Measurements from ENCODE around the gene C1GALT1C1L. TPM values are rescaled to one million over a fixed set of nuclear protein-coding genes. Genes with fewer than 3 reads are reported as not detected.
A peak's percentile ranks its signal among the peaks of the same experiment; 100 is the strongest.

C1GALT1C1L gene
- total RNA-seq, result 0.74 and 1.1 TPM in 2 replicates

DNA sequence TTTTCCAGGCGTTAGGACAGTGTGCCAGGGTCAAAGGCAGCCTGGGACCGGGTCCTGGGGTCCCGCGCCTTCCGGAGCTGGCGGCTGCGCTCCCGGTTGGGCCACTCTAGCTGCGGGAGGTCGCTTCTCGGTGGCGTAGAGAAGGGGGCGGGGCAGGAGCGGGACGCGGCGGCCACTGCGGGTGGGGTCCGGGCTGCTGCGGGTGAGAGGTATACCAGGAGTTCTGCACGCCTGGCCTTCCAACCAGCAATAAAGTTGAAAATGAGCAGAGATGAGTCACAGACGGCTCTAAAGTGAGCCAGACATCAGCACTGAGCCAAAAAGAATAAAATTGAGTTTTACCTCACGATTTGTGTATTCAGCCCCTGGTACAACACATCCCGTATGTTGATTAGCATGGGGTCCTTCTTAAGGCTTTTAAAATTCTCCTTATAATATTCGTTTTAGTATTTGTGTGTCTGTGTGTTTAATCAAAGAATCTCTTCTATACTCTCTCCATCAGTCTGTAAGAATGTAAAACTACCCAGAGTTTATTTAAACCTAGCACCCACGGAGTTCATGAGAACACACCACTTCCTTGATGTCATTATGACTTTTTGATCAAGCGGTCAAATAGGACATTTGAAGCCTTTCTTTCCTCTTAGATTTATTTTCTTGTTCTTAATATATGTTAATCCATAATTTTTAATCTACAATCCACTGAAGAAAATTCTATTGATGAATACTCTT lies at the start of gene C1GALT1C1L:
C1GALT1C1L (minus strand) TSS at position 108 of the 729 bp plus-strand sequence; CDS start at position 1, 107 bp downstream.
- Mint-ChIP-seq H3K36me3 (ENCODE audit: low read depth) (peaks cover 9% of the 10 kb centered on the region), H3K9me3 (peaks cover 16% of the 10 kb centered on the region), H3K4me1 (ENCODE audit: low read depth) (peaks cover 12% of the 10 kb centered on the region), H3K27me3 (ENCODE audit: low read depth) (peaks cover 7% of the 10 kb centered on the region), H3K4me3 (ENCODE audit: low read depth) (peak within 1 kb of the TSS; percentile 73), H3K27ac (peak within 1 kb of the TSS; percentile 69)
- intact Hi-C loops (cut with micrococcal nuclease), result no loop called here
- peak; percentile 22 for DNase-seq (ENCODE audit: low spot score)

GRCh38 chr2:43725711-43726246 lies 49.5 kb upstream of the C1GALT1C1L start:
- H3K4me1 Mint-ChIP-seq (ENCODE audit: low read depth), result peaks cover 3% of the 10 kb centered on the region
- no peaks in the 10 kb centered on the region for H3K9me3 Mint-ChIP-seq
- H3K4me3 Mint-ChIP-seq (ENCODE audit: low read depth), result no peak overlapping the region
- DNase-seq (ENCODE audit: low spot score), result no peak
- H3K36me3 Mint-ChIP-seq (ENCODE audit: low read depth), result peaks cover 3% of the 10 kb centered on the region
- intact Hi-C loops (cut with micrococcal nuclease), result no loop called here
- no peaks in the 10 kb centered on the region for H3K27me3 Mint-ChIP-seq (ENCODE audit: low read depth)
- peak overlapping the region; percentile 1 for H3K27ac Mint-ChIP-seq

DNA sequence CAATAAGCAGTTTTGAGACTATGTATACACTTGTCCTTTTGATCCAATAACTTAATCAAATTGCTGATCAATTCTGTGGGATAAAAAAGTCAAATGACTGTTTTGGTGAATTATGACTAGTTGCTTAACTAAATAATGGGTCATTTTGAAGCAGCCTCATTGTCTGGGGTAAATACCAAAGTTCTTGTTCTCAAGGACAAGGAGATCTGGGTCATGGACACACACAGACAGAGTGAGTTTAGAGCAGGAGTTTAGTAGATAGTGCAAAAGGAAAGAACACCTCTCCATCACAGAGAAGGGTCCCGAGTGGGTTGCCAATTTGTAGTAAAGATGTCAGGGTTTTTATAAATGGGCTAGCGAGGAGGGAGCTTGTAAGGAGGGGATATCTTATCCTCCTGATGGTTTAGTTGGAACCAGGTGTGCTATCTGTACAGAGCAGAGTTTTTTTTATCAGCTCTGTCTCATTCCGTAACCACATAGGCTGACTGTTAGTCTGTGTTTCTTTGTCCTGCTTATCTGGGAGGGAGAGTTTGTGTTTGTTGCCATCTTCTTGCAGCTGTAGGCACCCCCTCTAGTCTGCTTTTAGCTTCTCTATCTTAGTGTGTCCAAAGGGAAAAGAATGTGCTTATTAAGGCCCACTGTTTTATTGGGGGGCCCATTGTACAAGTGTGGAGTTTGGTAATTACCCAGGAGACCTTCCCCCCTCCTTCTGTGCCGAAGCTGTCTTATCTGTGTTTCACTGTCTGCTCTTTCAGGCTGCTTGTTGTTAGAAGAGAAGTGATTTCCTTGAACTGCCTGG lies 48.7 kb upstream of the C1GALT1C1L start:
- Mint-ChIP-seq H3K36me3 (ENCODE audit: low read depth) (no peaks in the 10 kb centered on the region), H3K27ac (peak overlapping the region; percentile 6), H3K4me3 (ENCODE audit: low read depth) (no peak overlapping the region), H3K9me3 (no peaks in the 10 kb centered on the region), H3K4me1 (ENCODE audit: low read depth) (peaks cover 3% of the 10 kb centered on the region), H3K27me3 (ENCODE audit: low read depth) (no peaks in the 10 kb centered on the region)
- DNase-seq (ENCODE audit: low spot score), result no peak
- intact Hi-C loops (cut with micrococcal nuclease), result no loop called here

- no peak for DNase-seq (ENCODE audit: low spot score)
- Mint-ChIP-seq H3K4me3 (ENCODE audit: low read depth) (no peak overlapping the region), H3K4me1 (ENCODE audit: low read depth) (peaks cover 4% of the 10 kb centered on the region), H3K36me3 (ENCODE audit: low read depth) (no peaks in the 10 kb centered on the region), H3K27me3 (ENCODE audit: low read depth) (no peaks in the 10 kb centered on the region), H3K27ac (no peak overlapping the region), H3K9me3 (no peaks in the 10 kb centered on the region)
- intact Hi-C loops (cut with micrococcal nuclease), result no loop called here
Observed at GRCh38 chr2:43718530-43719124, 42.4 kb upstream of the C1GALT1C1L start.

GRCh38 chr2:43717322-43717721 lies 41.1 kb upstream of the C1GALT1C1L start:
- DNase-seq (ENCODE audit: low spot score), result no peak
- Mint-ChIP-seq H3K27me3 (ENCODE audit: low read depth) (no peaks in the 10 kb centered on the region), H3K27ac (no peak overlapping the region), H3K9me3 (no peaks in the 10 kb centered on the region), H3K4me1 (ENCODE audit: low read depth) (peaks cover 4% of the 10 kb centered on the region), H3K4me3 (ENCODE audit: low read depth) (no peak overlapping the region), H3K36me3 (ENCODE audit: low read depth) (peaks cover 3% of the 10 kb centered on the region)
- intact Hi-C loops (cut with micrococcal nuclease), result no loop called here

- Mint-ChIP-seq H3K27ac (no peak overlapping the region), H3K4me1 (ENCODE audit: low read depth) (peaks cover 4% of the 10 kb centered on the region), H3K9me3 (no peaks in the 10 kb centered on the region), H3K36me3 (ENCODE audit: low read depth) (peaks cover 6% of the 10 kb centered on the region), H3K4me3 (ENCODE audit: low read depth) (no peak overlapping the region), H3K27me3 (ENCODE audit: low read depth) (no peaks in the 10 kb centered on the region)
- DNase-seq (ENCODE audit: low spot score), result no peak
- intact Hi-C loops (cut with micrococcal nuclease), result no loop called here
Observed at GRCh38 chr2:43715300-43716098, 39.3 kb upstream of the C1GALT1C1L start.

GRCh38 chr2:43714164-43714563 lies 37.9 kb upstream of the C1GALT1C1L start:
- intact Hi-C loops (cut with micrococcal nuclease), result no loop called here
- no peak overlapping the region for H3K4me3 Mint-ChIP-seq (ENCODE audit: low read depth)
- no peak for DNase-seq (ENCODE audit: low spot score)
- H3K27ac Mint-ChIP-seq, result no peak overlapping the region
- H3K9me3 Mint-ChIP-seq, result no peaks in the 10 kb centered on the region
- H3K27me3 Mint-ChIP-seq (ENCODE audit: low read depth), result no peaks in the 10 kb centered on the region
- peaks cover 4% of the 10 kb centered on the region for H3K4me1 Mint-ChIP-seq (ENCODE audit: low read depth)
- H3K36me3 Mint-ChIP-seq (ENCODE audit: low read depth), result peaks cover 13% of the 10 kb centered on the region

DNA sequence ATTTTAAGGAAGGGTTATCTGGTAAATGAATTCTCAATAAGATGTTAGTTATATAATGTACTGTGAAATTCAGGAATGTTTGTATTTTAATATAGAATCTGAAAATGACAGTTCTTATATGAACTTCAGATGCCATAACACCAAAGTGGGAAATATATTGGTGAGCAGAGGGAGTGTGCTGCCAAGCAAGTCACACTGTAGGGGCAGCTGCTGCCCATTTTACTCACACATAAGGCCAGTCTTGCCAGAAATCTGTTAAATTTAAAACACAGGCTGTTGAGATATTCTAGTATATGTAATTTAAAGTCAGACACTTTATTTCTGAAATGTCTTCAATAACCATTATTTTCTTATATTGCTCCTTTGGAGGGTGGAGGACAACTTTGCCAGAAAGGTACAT lies 34.6 kb upstream of the C1GALT1C1L start:
- no peaks in the 10 kb centered on the region for H3K9me3 Mint-ChIP-seq

GRCh38 chr2:43708891-43709290 lies 32.7 kb upstream of the C1GALT1C1L start:
- intact Hi-C loops (cut with micrococcal nuclease), result no loop called here
- peaks cover 22% of the 10 kb centered on the region for H3K36me3 Mint-ChIP-seq (ENCODE audit: low read depth)
- H3K4me1 Mint-ChIP-seq (ENCODE audit: low read depth), result no peaks in the 10 kb centered on the region
- H3K4me3 Mint-ChIP-seq (ENCODE audit: low read depth), result no peak overlapping the region
- no peak overlapping the region for H3K27ac Mint-ChIP-seq
- no peaks in the 10 kb centered on the region for H3K27me3 Mint-ChIP-seq (ENCODE audit: low read depth)
- no peaks in the 10 kb centered on the region for H3K9me3 Mint-ChIP-seq
- DNase-seq (ENCODE audit: low spot score), result no peak

More for the DNA sequence above, 34.6 kb upstream of the C1GALT1C1L start:
- no peaks in the 10 kb centered on the region for H3K27me3 Mint-ChIP-seq (ENCODE audit: low read depth)
- intact Hi-C loops (cut with micrococcal nuclease), result no loop called here
- H3K36me3 Mint-ChIP-seq (ENCODE audit: low read depth), result peaks cover 19% of the 10 kb centered on the region
- DNase-seq (ENCODE audit: low spot score), result no peak
- no peak overlapping the region for H3K27ac Mint-ChIP-seq
- H3K4me1 Mint-ChIP-seq (ENCODE audit: low read depth), result peaks cover 3% of the 10 kb centered on the region
- H3K4me3 Mint-ChIP-seq (ENCODE audit: low read depth), result no peak overlapping the region

- Mint-ChIP-seq H3K4me1 (ENCODE audit: low read depth) (no peaks in the 10 kb centered on the region), H3K9me3 (no peaks in the 10 kb centered on the region), H3K4me3 (ENCODE audit: low read depth) (no peak overlapping the region), H3K27ac (peak overlapping the region; percentile 14), H3K36me3 (ENCODE audit: low read depth) (peaks cover 22% of the 10 kb centered on the region), H3K27me3 (ENCODE audit: low read depth) (no peaks in the 10 kb centered on the region)
- DNase-seq (ENCODE audit: low spot score), result no peak
- intact Hi-C loops (cut with micrococcal nuclease), result no loop called here
Observed at GRCh38 chr2:43708178-43708577, 31.9 kb upstream of the C1GALT1C1L start.

GRCh38 chr2:43707255-43708015 lies 31.2 kb upstream of the C1GALT1C1L start:
- intact Hi-C loops (cut with micrococcal nuclease), result no loop called here
- Mint-ChIP-seq H3K4me1 (ENCODE audit: low read depth) (no peaks in the 10 kb centered on the region), H3K4me3 (ENCODE audit: low read depth) (no peak overlapping the region), H3K36me3 (ENCODE audit: low read depth) (peaks cover 21% of the 10 kb centered on the region), H3K9me3 (no peaks in the 10 kb centered on the region), H3K27me3 (ENCODE audit: low read depth) (no peaks in the 10 kb centered on the region), H3K27ac (no peak overlapping the region)
- DNase-seq (ENCODE audit: low spot score), result no peak

- DNase-seq (ENCODE audit: low spot score), result no peak
- intact Hi-C loops (cut with micrococcal nuclease), result no loop called here
- no peaks in the 10 kb centered on the region for H3K27me3 Mint-ChIP-seq (ENCODE audit: low read depth)
- peaks cover 25% of the 10 kb centered on the region for H3K36me3 Mint-ChIP-seq (ENCODE audit: low read depth)
- no peaks in the 10 kb centered on the region for H3K9me3 Mint-ChIP-seq
- no peak overlapping the region for H3K4me3 Mint-ChIP-seq (ENCODE audit: low read depth)
- H3K4me1 Mint-ChIP-seq (ENCODE audit: low read depth), result no peaks in the 10 kb centered on the region
- no peak overlapping the region for H3K27ac Mint-ChIP-seq
Observed at GRCh38 chr2:43701111-43701510, 24.9 kb upstream of the C1GALT1C1L start.

Data from activated T-helper 2 cell treated with anti-CD3 and anti-CD28 coated beads, Interferon-gamma antibody, Interleukin-2, Interleukin-4, amounts not matched to agents 10 μg/mL and 5 μg/mL and 100 μg/mL, durations not matched to agents 14 hours and 24 hours and 36 hours (primary cell).